Astrocyte (in vitro differentiated cells and primary cell): Measurements from ENCODE around the gene CNTNAP4. TPM values are rescaled to one million over a fixed set of nuclear protein-coding genes. Genes with fewer than 3 reads are reported as not detected.

Experiments used
- DNase-seq: peaks from one replicate; pipeline ENCODE4 v3.0.0-alpha.2; 2010; ENCODE audit warnings: low read depth
- FAIRE-seq: peaks from 2 replicates; lab custom pipeline; 2011; peaks lifted over from hg19 to GRCh38; lab: Jason Lieb, UNC
- H2AFZ ChIP-seq: 2 replicates; pipeline ENCODE4 v1.6.0; 2012; ENCODE audit warnings: low read depth, low read length, inconsistent platforms
- H3K27ac ChIP-seq: 2 replicates; pipeline ENCODE4 v1.5.1; 2011; ENCODE audit warnings: low read depth, low read length, inconsistent platforms
- H3K27me3 ChIP-seq: 2 replicates; pipeline ENCODE4 v1.6.0; 2011; ENCODE audit warnings: low read length, inconsistent platforms; ENCODE audit not compliant: insufficient read depth
- H3K36me3 ChIP-seq: 2 replicates; pipeline ENCODE4 v1.5.1; 2011; ENCODE audit warnings: low read length, inconsistent platforms; ENCODE audit not compliant: insufficient read depth
- H3K4me1 ChIP-seq: 2 replicates; pipeline ENCODE4 v1.5.1; 2011; ENCODE audit warnings: low read length, inconsistent platforms; ENCODE audit not compliant: insufficient read depth
- H3K4me2 ChIP-seq: 2 replicates; pipeline ENCODE4 v1.6.0; 2012; ENCODE audit warnings: low read length, inconsistent platforms
- H3K4me3 ChIP-seq: 2 replicates; pipeline ENCODE4 v1.5.1; 2011; ENCODE audit warnings: low read depth, mild to moderate bottlenecking, low read length, inconsistent platforms; ENCODE audit not compliant: insufficient read depth
- H3K79me2 ChIP-seq: 2 replicates; pipeline ENCODE4 v1.6.0; 2012; ENCODE audit warnings: mild to moderate bottlenecking, low read length, inconsistent platforms; ENCODE audit not compliant: insufficient read depth
- H3K9ac ChIP-seq: 2 replicates; pipeline ENCODE4 v1.6.0; 2012; ENCODE audit warnings: mild to moderate bottlenecking, low read length, inconsistent platforms
- H3K9me3 ChIP-seq: 2 replicates; pipeline ENCODE4 v1.5.1; 2012; ENCODE audit warnings: low read depth, mild to moderate bottlenecking, low read length, inconsistent platforms; ENCODE audit not compliant: insufficient read depth
- H4K20me1 ChIP-seq: 2 replicates; pipeline ENCODE4 v1.6.0; 2012; ENCODE audit warnings: low read length, inconsistent platforms; ENCODE audit not compliant: insufficient read depth
- H3K27ac Mint-ChIP-seq: one replicate; pipeline ENCODE4 v1.8.0; 2021; ENCODE audit warnings: mild to moderate bottlenecking, mixed read lengths; ENCODE audit not compliant: unreplicated experiment
- H3K27me3 Mint-ChIP-seq: one replicate; pipeline ENCODE4 v1.8.0; 2021; ENCODE audit warnings: low read depth, mixed read lengths; ENCODE audit not compliant: unreplicated experiment
- H3K36me3 Mint-ChIP-seq: one replicate; pipeline ENCODE4 v1.8.0; 2021; ENCODE audit warnings: low read depth, mixed read lengths; ENCODE audit not compliant: unreplicated experiment
- H3K4me1 Mint-ChIP-seq: one replicate; pipeline ENCODE4 v1.8.0; 2021; ENCODE audit warnings: low read depth, mixed read lengths; ENCODE audit not compliant: unreplicated experiment
- H3K4me3 Mint-ChIP-seq: one replicate; pipeline ENCODE4 v1.8.0; 2021; ENCODE audit warnings: mild to moderate bottlenecking, moderate library complexity, mixed read lengths; ENCODE audit not compliant: unreplicated experiment
- H3K9me3 Mint-ChIP-seq: one replicate; pipeline ENCODE4 v1.8.0; 2021; ENCODE audit warnings: mild to moderate bottlenecking, mixed read lengths; ENCODE audit not compliant: unreplicated experiment
- EZH2 ChIP-seq: IDR thresholded peaks from 2 replicates; pipeline ENCODE4 v1.6.1; 2012; ENCODE audit warnings: mild to moderate bottlenecking, low read length, inconsistent platforms; ENCODE audit not compliant: insufficient read depth
- total RNA-seq: library from RNA; stranded (reverse); gene quantifications from 2 replicates; pipeline ENCODE4 v1.2.1, GENCODE V29; 2021
- TF ChIP-seq, protein P1 (sequence below): IDR thresholded peaks from 2 replicates; pipeline ENCODE4 v1.5.1; 2011; ENCODE audit warnings: low read depth, mild to moderate bottlenecking, inconsistent platforms, low read length, moderate library complexity; ENCODE audit not compliant: insufficient read depth

The CNTNAP4 gene
- total RNA-seq, 1 donor from 2014 or later: not detected

GRCh38 chr16:76456016-76456415, 178.8 kb downstream of the CNTNAP4 start:
- H3K9me3 Mint-ChIP-seq: no peaks in the 10 kb centered on the region
- Histone ChIP-seq H3K4me2 (no peak overlapping the region), H3K4me3 (no peak overlapping the region), H3K36me3 (no peaks in the 10 kb centered on the region), H4K20me1 (no peaks in the 10 kb centered on the region), H3K9ac (no peak overlapping the region), H3K79me2 (no peaks in the 10 kb centered on the region), H3K4me1 (no peaks in the 10 kb centered on the region), H3K27ac (no peak overlapping the region), H3K9me3 (no peaks in the 10 kb centered on the region), H3K27me3 (no peaks in the 10 kb centered on the region), H2AFZ (no peak overlapping the region)
- no peak for FAIRE-seq
- DNase-seq: no peak
- H3K27ac Mint-ChIP-seq: no peak overlapping the region
- no peaks in the 10 kb centered on the region for H3K36me3 Mint-ChIP-seq
- no peaks in the 10 kb centered on the region for H3K27me3 Mint-ChIP-seq
- H3K4me3 Mint-ChIP-seq: no peak overlapping the region
- TF ChIP-seq, protein P1, sequence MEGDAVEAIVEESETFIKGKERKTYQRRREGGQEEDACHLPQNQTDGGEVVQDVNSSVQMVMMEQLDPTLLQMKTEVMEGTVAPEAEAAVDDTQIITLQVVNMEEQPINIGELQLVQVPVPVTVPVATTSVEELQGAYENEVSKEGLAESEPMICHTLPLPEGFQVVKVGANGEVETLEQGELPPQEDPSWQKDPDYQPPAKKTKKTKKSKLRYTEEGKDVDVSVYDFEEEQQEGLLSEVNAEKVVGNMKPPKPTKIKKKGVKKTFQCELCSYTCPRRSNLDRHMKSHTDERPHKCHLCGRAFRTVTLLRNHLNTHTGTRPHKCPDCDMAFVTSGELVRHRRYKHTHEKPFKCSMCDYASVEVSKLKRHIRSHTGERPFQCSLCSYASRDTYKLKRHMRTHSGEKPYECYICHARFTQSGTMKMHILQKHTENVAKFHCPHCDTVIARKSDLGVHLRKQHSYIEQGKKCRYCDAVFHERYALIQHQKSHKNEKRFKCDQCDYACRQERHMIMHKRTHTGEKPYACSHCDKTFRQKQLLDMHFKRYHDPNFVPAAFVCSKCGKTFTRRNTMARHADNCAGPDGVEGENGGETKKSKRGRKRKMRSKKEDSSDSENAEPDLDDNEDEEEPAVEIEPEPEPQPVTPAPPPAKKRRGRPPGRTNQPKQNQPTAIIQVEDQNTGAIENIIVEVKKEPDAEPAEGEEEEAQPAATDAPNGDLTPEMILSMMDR: no peak
- TF ChIP-seq EZH2: no peak
- no peaks in the 10 kb centered on the region for H3K4me1 Mint-ChIP-seq

DNA sequence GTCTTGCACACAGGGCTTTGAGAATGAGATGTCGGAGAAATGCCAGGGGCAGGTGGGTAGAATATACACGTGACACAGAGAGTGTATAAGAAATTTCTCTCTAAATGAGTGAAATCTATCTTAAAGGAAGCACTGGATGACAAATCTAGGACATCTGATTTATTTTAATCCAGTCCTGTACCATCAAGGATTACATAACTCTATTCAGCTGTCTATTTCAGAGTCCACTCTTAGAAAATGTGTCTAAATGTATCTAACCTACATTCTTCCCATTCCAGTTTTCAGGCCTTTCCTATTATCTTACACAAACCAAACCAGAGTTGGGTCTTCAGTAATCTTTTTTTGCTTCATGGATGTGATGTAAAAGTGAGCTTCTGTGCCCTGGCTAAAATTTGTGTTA, 181.9 kb downstream of the CNTNAP4 start:
- DNase-seq (no peak), FAIRE-seq (no peak)
- Mint-ChIP-seq H3K4me3 (no peak overlapping the region), H3K27me3 (peaks cover under 1% of the 10 kb centered on the region), H3K36me3 (no peaks in the 10 kb centered on the region), H3K9me3 (no peaks in the 10 kb centered on the region), H3K4me1 (no peaks in the 10 kb centered on the region), H3K27ac (no peak overlapping the region)
- no peaks in the 10 kb centered on the region for H3K9me3 ChIP-seq
- H2AFZ ChIP-seq: no peak overlapping the region
- no peaks in the 10 kb centered on the region for H3K36me3 ChIP-seq
- no peaks in the 10 kb centered on the region for H3K27me3 ChIP-seq
- H3K79me2 ChIP-seq: no peaks in the 10 kb centered on the region
- no peak overlapping the region for H3K4me2 ChIP-seq
- no peak overlapping the region for H3K27ac ChIP-seq
- TF ChIP-seq, protein P1: no peak
- TF ChIP-seq EZH2: no peak
- H3K9ac ChIP-seq: no peak overlapping the region
- H4K20me1 ChIP-seq: no peaks in the 10 kb centered on the region
- H3K4me1 ChIP-seq: no peaks in the 10 kb centered on the region
- H3K4me3 ChIP-seq: no peak overlapping the region

DNA sequence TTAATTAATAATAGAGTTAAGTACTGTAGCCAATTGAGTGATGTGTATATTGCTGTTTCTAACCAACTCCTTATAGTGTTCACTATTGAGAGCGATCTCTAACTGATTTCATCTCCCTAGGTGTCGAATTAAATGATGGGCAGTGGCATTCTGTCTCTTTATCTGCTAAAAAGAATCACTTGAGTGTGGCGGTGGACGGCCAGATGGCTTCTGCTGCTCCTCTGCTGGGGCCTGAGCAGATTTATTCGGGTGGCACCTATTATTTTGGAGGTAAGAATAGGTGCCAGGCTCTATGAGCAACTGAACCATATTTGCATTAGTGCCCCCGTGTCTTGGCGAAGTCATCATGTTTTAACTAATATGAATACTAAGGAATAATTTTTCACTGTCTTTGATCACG, 184.6 kb downstream of the CNTNAP4 start:
- Histone ChIP-seq H3K79me2 (no peaks in the 10 kb centered on the region), H3K9me3 (no peaks in the 10 kb centered on the region), H2AFZ (no peak overlapping the region), H4K20me1 (no peaks in the 10 kb centered on the region), H3K27me3 (no peaks in the 10 kb centered on the region), H3K4me2 (no peak overlapping the region), H3K4me1 (no peaks in the 10 kb centered on the region), H3K4me3 (no peak overlapping the region), H3K27ac (no peak overlapping the region), H3K36me3 (no peaks in the 10 kb centered on the region), H3K9ac (no peak overlapping the region)
- no peak for DNase-seq
- H3K36me3 Mint-ChIP-seq: no peaks in the 10 kb centered on the region
- no peaks in the 10 kb centered on the region for H3K9me3 Mint-ChIP-seq
- no peak overlapping the region for H3K4me3 Mint-ChIP-seq
- TF ChIP-seq EZH2: no peak
- TF ChIP-seq, protein P1: no peak
- peaks cover 5% of the 10 kb centered on the region for H3K27me3 Mint-ChIP-seq
- H3K27ac Mint-ChIP-seq: no peak overlapping the region
- no peak for FAIRE-seq
- no peaks in the 10 kb centered on the region for H3K4me1 Mint-ChIP-seq
